Activated CD4-positive, alpha-beta T cell treated with anti-CD3 and anti-CD28 coated beads, Interleukin-2, amount 50 U/mL, for 4 hours (primary cell): Measurements from ENCODE around the gene ASIC2.

Source experiments
- DNase-seq, 2 experiments: peaks; one replicate each; pipeline ENCODE4 v3.0.0-alpha.2; 2020

ASIC2 gene

GRCh38 chr17:33112763-33113162 is 180.3 kb downstream of the ASIC2 start:
- no peak for DNase-seq

- no peak for DNase-seq
These were observed 183.6 kb downstream of the ASIC2 start for GRCh38 chr17:33109336-33110072.

GRCh38 chr17:33106525-33107165 is 186.4 kb downstream of the ASIC2 start:
- DNase-seq: no peak

GRCh38 chr17:33105911-33106310 is 187.2 kb downstream of the ASIC2 start:
- no peak for DNase-seq

- DNase-seq: no peak
These were observed 193.2 kb downstream of the ASIC2 start for GRCh38 chr17:33099906-33100305.

- DNase-seq: no peak
These were observed 193.8 kb downstream of the ASIC2 start for GRCh38 chr17:33099252-33099651.

- no peak for DNase-seq
These were observed 195.7 kb downstream of the ASIC2 start for GRCh38 chr17:33097411-33097810.

DNA sequence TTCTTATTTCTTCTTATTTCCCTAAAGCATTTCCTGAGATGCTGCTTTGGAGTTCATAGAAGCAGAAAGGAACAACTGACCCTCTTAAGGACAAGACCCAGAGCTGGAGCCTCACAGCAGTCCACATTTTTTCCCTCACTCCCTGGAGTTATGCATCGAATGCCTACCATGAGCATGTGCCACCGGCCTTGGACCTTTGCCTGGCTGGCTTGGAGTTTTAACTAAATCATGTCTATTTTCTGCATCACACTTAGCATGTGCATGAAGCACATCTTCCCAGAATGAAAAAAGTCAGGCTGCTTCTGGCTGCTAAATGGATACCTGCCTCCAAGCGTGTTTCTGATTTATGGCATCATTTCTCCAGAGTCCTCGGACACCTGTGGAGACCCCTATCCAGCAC is 196.9 kb downstream of the ASIC2 start:
- DNase-seq: no peak

GRCh38 chr17:33091271-33091670 is 201.8 kb downstream of the ASIC2 start:
- DNase-seq: no peak

GRCh38 chr17:33090806-33091205 is 202.3 kb downstream of the ASIC2 start:
- DNase-seq: no peak

GRCh38 chr17:33086878-33087277 is 206.2 kb downstream of the ASIC2 start:
- DNase-seq: no peak

- no peak for DNase-seq
These were observed 207.1 kb downstream of the ASIC2 start for GRCh38 chr17:33086041-33086440.

DNA sequence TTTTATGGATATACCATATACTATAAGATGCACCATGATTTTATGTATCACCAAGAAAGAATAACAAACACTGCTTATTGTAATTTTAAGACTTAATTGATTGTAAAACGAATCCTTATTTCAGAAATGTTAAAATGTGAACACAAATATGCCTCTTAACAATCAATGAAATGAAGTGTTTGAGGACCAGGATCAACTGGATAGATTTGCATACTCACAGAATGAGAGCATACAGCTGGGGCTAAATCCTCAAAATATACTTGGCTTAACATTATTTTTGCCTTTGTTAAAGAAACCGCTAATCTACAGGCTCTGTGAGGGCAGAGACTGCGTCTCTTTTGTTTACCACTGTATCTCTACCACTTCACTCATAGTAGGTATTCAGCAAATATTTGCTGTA is 207.8 kb downstream of the ASIC2 start:
- DNase-seq: no peak

- DNase-seq: no peak
These were observed 208.3 kb downstream of the ASIC2 start for GRCh38 chr17:33084755-33085154.

DNA sequence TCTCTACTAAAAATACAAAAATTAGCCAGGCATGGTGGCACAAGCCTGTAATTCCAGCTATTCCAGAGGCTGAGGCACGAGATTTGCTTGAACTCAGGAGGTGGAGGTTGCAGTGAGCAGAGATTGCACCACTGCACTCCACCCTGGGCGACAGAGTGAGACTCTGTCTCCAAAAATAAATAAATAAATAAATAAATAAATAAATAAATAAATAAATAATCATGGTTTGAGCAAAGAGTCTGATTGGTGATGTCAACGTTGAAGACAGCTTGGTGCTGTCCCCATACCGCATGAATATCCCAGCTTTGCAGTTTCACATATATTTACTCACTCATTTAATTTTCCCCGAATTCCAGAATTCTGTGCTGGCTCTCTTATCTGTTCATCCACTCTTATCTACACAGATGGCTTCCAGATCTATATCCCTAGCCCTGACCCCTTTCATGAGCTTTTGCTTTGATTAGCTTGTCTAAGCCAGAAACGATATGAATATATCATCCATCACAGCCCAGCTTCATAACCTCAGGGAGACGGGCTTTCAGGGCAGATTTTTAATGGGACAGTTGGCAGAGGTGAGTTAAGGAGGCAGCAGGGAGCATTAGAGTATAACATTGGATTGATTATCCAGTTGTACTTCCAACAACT is 210.4 kb downstream of the ASIC2 start:
- DNase-seq: no peak

DNA sequence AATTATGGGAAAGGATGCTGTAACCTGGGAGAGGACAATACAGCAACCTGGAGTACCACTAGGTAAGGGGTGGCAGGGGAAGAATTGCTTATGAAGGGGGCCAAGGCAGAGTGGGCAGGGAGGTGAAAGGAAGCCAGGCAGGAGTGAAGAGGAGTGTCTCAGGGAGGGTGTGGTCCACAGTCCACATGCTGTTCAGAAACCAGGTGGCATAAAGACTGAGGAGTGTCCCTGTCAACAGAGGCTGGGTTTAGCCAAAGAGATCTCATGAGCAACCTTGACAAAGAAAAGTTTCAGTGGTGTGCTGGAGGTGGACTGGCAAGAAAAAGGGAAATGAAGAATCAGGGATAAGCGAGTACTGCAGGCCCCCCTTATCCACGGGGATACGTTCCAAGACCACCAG is 213.0 kb downstream of the ASIC2 start:
- no peak for DNase-seq

DNA sequence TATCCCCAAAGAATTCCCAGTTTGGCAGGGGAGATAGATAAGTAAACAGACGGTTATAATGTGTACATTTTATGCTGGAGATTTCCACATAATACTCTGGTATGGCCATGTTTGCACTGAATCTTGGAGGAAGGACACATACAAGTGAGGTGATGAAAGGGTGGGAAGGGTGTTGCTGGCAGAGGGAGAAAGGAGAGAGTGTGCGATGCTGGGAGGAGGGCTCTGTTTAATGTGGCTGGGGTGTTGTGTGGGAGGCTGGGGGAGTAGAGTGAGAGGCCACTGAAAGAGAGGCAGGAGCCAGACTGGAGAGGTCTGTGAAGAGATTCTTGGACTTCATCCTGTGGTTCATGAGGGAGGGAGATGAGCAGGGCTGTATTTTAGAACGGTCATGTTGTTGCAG is 213.9 kb downstream of the ASIC2 start:
- no peak for DNase-seq

DNA sequence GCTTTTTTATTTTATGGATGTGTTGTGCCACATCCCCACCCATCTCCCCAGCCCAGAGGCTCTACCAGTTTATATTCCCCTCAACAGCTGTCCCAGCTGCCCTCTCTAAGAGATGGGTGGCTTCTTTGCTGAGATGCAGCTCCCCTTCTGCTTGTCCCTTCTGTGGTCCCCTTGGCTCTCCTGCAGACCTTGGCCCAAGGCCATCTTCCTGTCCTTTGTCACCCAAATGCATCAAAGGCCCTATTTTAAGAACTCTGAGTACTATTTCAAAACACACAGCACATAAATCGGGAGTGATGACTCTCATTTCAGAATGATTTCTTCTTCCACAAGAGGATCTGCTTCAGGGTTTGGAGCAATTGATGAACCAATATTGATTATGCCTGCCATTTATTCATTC is 216.1 kb downstream of the ASIC2 start:
- no peak for DNase-seq

DNA sequence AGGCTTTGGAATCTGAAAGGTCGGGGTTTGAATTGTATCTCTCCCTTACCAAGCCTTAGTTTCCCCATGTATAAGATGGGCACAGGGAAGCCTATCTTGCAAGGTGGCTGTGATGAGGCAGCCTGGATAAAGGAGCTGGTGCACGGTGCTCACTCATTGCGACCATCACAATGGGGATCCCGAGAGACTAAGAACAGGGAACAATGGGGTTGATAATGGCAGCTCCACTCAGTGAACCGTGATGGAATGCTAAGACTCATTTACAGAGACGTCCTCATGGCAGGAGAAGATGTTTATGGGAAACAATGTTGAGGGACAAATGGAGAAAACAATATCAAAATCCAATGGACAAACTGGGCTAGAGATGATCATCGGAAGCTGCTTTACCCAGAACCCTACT is 219.7 kb downstream of the ASIC2 start:
- no peak for DNase-seq

DNA sequence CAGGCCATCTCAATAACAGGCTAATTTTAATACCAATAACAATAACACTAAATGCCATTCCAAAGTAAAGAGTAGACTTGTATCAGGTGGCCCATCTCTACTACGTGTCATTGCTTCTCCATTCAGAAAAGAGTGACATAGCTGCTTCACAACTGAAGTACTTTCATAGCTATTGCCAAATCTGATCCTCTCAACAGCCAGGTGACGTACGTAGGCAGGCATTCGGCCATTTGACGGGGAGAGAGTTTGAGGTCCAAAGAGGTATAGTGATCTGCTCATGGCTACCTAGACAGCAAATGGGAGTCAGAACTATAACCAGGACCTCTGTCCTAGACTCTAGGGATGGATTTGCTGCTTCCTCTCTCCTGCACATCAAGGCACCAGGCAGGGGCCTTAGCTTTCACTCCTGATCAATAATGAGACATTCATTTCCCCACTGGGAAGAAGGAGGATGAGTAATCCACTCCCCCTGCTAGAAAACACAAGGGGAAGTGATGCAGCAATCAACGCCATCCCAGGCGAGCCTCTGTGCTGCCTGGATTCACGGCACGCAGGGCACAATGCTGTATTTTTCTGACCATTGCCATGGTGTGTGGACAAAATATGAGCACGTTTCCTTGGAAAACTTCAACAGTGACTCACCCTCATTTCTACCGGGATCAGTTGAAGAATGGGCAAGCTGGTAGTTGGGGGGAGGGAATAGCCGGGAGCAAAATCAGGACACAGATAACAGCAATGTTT is 220.5 kb downstream of the ASIC2 start:
- DNase-seq: no peak

GRCh38 chr17:33071656-33072055 is 221.4 kb downstream of the ASIC2 start:
- no peak for DNase-seq

GRCh38 chr17:33057564-33057963 is 235.5 kb downstream of the ASIC2 start:
- DNase-seq: no peak

- no peak for DNase-seq
These were observed 236.5 kb downstream of the ASIC2 start for GRCh38 chr17:33056399-33057146.
